HepG2 (cell line): Measurements from ENCODE around the gene GOLGA6L1. TPM values are rescaled to one million over a fixed set of nuclear protein-coding genes. Genes with fewer than 3 reads are reported as not detected.
A peak's percentile ranks its signal among the peaks of the same experiment; 100 is the strongest.
"Not testable (repeated sequence)": the region's sequence is repeated elsewhere in the genome, so short reads cannot be mapped to it uniquely, and the experiment has no call there.

Experiments used
- ATAC-seq: fragments of 200-7000 bp; cut with Tn5 transposase; 3 replicates; pipeline ENCODE4 v1.9.1; 2020; ENCODE audit warnings: mild to moderate bottlenecking, moderate library complexity
- BruUV-seq: library from RNA; stranded (reverse); fragments of 400-500 nt; replicated peaks from 2 replicates; lab custom pipeline; 2021; lab: Mats Ljungman, UMichigan
- CTCF ChIA-PET: fragments of 300-600 bp; formaldehyde crosslinking; extraction: SDS; loops from one replicate; lab custom pipeline; 2021; ENCODE audit warnings: low total read pairs, inconsistent platforms, low intra/inter-chr PET ratio; lab: Yijun Ruan, JAX
- POLR2A ChIA-PET: fragments of 350-600 bp; sonication (Branson Sonifier 250); formaldehyde crosslinking; loops from one replicate; lab custom pipeline; 2020; ENCODE audit warnings: antibody characterized with exemption, inconsistent platforms; lab: Yijun Ruan, JAX
- DNase-seq: peaks from one replicate; pipeline ENCODE4 v3.0.0-alpha.2; 2015; ENCODE audit warnings: low spot score
- FAIRE-seq: peaks from 3 replicates; lab custom pipeline; 2011; peaks lifted over from hg19 to GRCh38; lab: Jason Lieb, UNC
- H2AFZ ChIP-seq: one replicate; pipeline ENCODE4 v1.6.1; 2011; ENCODE audit warnings: low read length, inconsistent platforms
- H3K27ac ChIP-seq: fragments of 300-600 bp; 3 replicates; pipeline ENCODE4 v1.8.0; 2011; ENCODE audit warnings: mixed run types, mild to moderate bottlenecking, mixed read lengths, low read length, inconsistent platforms; ENCODE audit not compliant: insufficient read depth; ENCODE audit errors: extremely low read length
- H3K27me3 ChIP-seq, 2 experiments: fragments of 200-600 bp in 1 of 2; 2 replicates in 1 of 2; 3 replicates in 1 of 2; pipeline versions ENCODE4 v1.6.0 to v1.8.0; 2011; ENCODE audit warnings: low read length in 2 of 2, mild to moderate bottlenecking in 2 of 2, moderate library complexity in 2 of 2, inconsistent platforms in 1 of 2; ENCODE audit not compliant: insufficient read depth in 2 of 2, control insufficient read depth in 1 of 2
- H3K36me3 ChIP-seq, 2 experiments: fragments of 200-600 bp in 1 of 2; replicated peaks in 1 of 2; 2 replicates in 1 of 2; 3 replicates in 1 of 2; pipeline versions ENCODE4 v1.5.1 to v1.8.0; 2011; ENCODE audit warnings: low read length in 2 of 2, inconsistent platforms in 1 of 2; ENCODE audit not compliant: insufficient read depth in 2 of 2, control insufficient read depth in 1 of 2
- H3K4me1 ChIP-seq: 2 replicates; pipeline ENCODE4 v1.5.1; 2012; ENCODE audit warnings: low read length, inconsistent platforms; ENCODE audit not compliant: insufficient read depth
- H3K4me2 ChIP-seq: 2 replicates; pipeline ENCODE4 v1.6.0; 2011; ENCODE audit warnings: low read depth, low read length, inconsistent platforms
- H3K4me3 ChIP-seq, 3 experiments: fragments of 200-600 bp in 1 of 3; sonication (generic), shearing (Covaris generic) in 1 of 3; replicated peaks in 1 of 3; 2 replicates each; pipeline ENCODE4 v1.5.1; 2011 to 2016; ENCODE audit warnings: low read length in 3 of 3, inconsistent platforms in 2 of 3, low read depth in 2 of 3, mild to moderate bottlenecking in 2 of 3, control low read depth in 1 of 3, mixed read lengths in 1 of 3; ENCODE audit not compliant: insufficient read depth in 1 of 3
- H3K79me2 ChIP-seq: one replicate; pipeline ENCODE4 v1.6.1; 2011; ENCODE audit warnings: low read length, inconsistent platforms; ENCODE audit not compliant: insufficient read depth
- H3K9ac ChIP-seq: 2 replicates; pipeline ENCODE4 v1.6.0; 2011; ENCODE audit warnings: mild to moderate bottlenecking, low read depth, low read length, inconsistent platforms; ENCODE audit not compliant: insufficient read depth
- H3K9me3 ChIP-seq: 2 replicates; pipeline ENCODE4 v1.5.1; 2012; ENCODE audit warnings: mild to moderate bottlenecking, low read length
- H4K20me1 ChIP-seq: 2 replicates; pipeline ENCODE4 v1.6.0; 2011; ENCODE audit warnings: inconsistent platforms, mild to moderate bottlenecking, low read length, moderate library complexity; ENCODE audit not compliant: insufficient read depth
- FOXA1 ChIP-seq, 2 experiments: fragments of 450-650 bp in 1 of 2; sonication (generic) in 1 of 2; formaldehyde crosslinking in 1 of 2; IDR thresholded peaks; 2 replicates each; pipeline versions ENCODE4 v1.4.0 to v1.6.1; 2016 to 2020; ENCODE audit warnings: missing genetic modification reagents in 1 of 2
- FOXA3 ChIP-seq: IDR thresholded peaks from 2 replicates; pipeline ENCODE4 v1.6.1; 2016; ENCODE audit warnings: missing genetic modification reagents, missing compliant biosample characterization
- GATAD2A ChIP-seq: IDR thresholded peaks from 2 replicates; pipeline ENCODE4 v1.6.1; 2016
- NR3C1 ChIP-seq: sonication (generic); formaldehyde crosslinking; IDR thresholded peaks from 2 replicates; pipeline ENCODE4 v1.4.0; 2020; ENCODE audit warnings: missing genetic modification reagents
- PITX1 ChIP-seq: sonication (generic); formaldehyde crosslinking; IDR thresholded peaks from 2 replicates; pipeline ENCODE4 v1.5.1; 2020; ENCODE audit warnings: mild to moderate bottlenecking, missing genetic modification reagents
- SOX13 ChIP-seq, 3 experiments: fragments of 450-650 bp in 1 of 3; sonication (generic) in 1 of 3; formaldehyde crosslinking in 1 of 3; IDR thresholded peaks in 2 of 3; conservative IDR thresholded peaks in 1 of 3; 2 replicates each; pipeline versions ENCODE4 v1.5.0 to v1.6.1; 2016 to 2020; ENCODE audit warnings: antibody characterized with exemption in 1 of 3, mild to moderate bottlenecking in 1 of 3, missing compliant biosample characterization in 1 of 3, missing genetic modification reagents in 1 of 3, moderate library complexity in 1 of 3
- SOX5 ChIP-seq: IDR thresholded peaks from 2 replicates; pipeline ENCODE4 v1.6.1; 2016; ENCODE audit warnings: borderline replicate concordance
- WGBS: methylation state at CpG from one replicate; pipeline ENCODE4 v1.1.6; 2017; ENCODE audit warnings: low lambda C conversion rate; 5-methylcytosine and 5-hydroxymethylcytosine counted together
- in situ Hi-C: cut with HindIII; loops from 2 replicates; pipeline ENCODE4 v1.10.0; 2017; ENCODE audit warnings: low pct_unique_long_range_greater_than_20kb; ENCODE audit not compliant: extremely low pct_ligation_motif_present
- intact Hi-C: fragments of 100-400 bp; cut with micrococcal nuclease; formaldehyde crosslinking; loops from one replicate; pipeline ENCODE4 v1.10.0; 2022; ENCODE audit not compliant: unreplicated experiment
- polyA plus RNA-seq, 8 experiments: library from polyadenylated mRNA; depleted of rRNA in 3 of 8; stranded (reverse) in 7 of 8; unstranded in 1 of 8; fragments of >200 nt; fragmentation: Illumina TruSeq in 4 of 8; extraction: Trizol in 4 of 8; gene quantifications; 2 replicates each; pipeline versions ENCODE4 v1.2.1 to v1.2.3, GENCODE V29; 2011 to 2016; ENCODE audit warnings: low read depth in 4 of 8, missing spikeins in 1 of 8, mixed read lengths in 1 of 8; ENCODE audit not compliant: insufficient read depth in 1 of 8
- total RNA-seq, 5 experiments: library from RNA; depleted of rRNA; stranded (reverse); fragments of >200 nt; fragmentation: Illumina TruSeq; extraction: Trizol; gene quantifications; 2 replicates each; pipeline ENCODE4 v1.2.3, GENCODE V29; 2016; ENCODE audit warnings: low read depth in 1 of 5
- TF ChIP-seq, protein P1 (sequence below): IDR thresholded peaks from 2 replicates; pipeline ENCODE4 v1.4.0; 2020; ENCODE audit warnings: mild to moderate bottlenecking, missing genetic modification reagents
- TF ChIP-seq, protein P2 (sequence below), 2 experiments: sonication (generic) in 1 of 2; formaldehyde crosslinking in 1 of 2; IDR thresholded peaks; 2 replicates each; pipeline versions ENCODE4 v1.4.0 to v1.6.1; 2016 to 2020; ENCODE audit warnings: borderline replicate concordance in 1 of 2, low read depth in 1 of 2, mild to moderate bottlenecking in 1 of 2, missing genetic modification reagents in 1 of 2

The GOLGA6L1 gene
- total and polyA plus RNA-seq, 2 of the 13 experiments (the other 11 are each of a cell fraction or from before 2014, with no cell fraction given) = not detected

DNA sequence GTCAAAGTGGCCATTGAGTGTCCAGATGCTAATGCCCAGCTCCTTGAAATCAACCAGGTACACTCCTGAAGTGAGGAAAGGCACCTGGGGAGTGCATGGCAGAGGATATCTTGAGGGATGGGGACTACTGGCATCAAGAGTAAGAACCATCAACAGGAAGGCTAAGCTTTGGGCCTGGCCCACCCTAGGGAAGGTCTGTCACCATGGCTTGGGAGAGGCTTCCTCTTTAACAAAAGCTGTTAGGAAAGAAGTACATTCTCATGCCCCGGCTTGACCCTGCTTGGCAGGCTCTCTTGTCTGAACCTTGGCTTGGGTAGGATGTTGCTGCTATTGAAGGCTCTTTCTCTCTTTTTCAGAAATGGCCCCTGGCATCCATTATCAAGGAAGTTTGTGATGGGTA lies 53.5 kb downstream of the GOLGA6L1 start (continued):
- no peak for TF ChIP-seq NR3C1 (CRISPR knock-in tag)
- TF ChIP-seq, all 625 proteins: peak for 0

DNA sequence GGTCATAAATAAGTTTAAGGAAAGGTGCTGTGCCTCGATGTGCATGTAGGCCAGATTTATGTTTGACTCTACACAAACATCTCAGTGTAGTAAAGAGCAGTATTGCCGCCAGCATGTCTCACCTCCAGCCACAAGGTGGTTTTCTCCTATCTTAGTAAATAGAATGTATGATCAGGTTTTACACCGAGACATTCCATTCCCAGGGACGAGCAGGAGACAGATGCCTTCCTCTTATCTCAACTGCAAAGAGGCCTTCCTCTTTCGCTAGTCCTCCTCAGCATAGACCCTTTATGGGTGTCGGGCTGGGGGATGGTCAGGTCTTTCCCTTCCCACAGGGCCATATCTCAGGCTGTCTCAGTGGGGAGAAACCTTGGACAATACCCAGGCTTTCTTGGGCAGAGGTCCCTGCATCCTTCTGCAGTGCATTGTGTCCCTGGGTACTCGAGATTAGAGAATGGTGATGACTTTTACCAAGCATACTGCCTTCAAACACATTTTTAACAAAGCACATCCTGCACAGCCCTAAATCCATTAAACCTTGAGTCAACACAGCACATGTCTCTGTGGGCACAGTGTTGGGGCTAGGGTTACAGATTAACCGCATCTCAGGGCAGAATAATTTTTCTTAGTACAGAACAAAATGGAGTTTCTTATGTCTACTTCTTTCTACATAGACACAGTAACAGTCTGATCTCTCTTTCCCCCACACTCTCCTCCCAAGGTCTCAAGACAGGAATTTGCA lies 54.5 kb downstream of the GOLGA6L1 start:
- H3K27ac ChIP-seq; ATAC-seq; H3K36me3 ChIP-seq; FAIRE-seq; POLR2A ChIA-PET; BruUV-seq; H3K9ac ChIP-seq; H4K20me1 ChIP-seq; H2AFZ ChIP-seq; H3K27me3 ChIP-seq; H3K9me3 ChIP-seq; H3K4me3 ChIP-seq; in situ Hi-C loops; CTCF ChIA-PET; H3K79me2 ChIP-seq; TF ChIP-seq FOXA1, SOX13 (IDR thresholded peaks at IDR 0.05): not testable (repeated sequence)
- Histone ChIP-seq H3K4me2 (peak overlapping the region; percentile 23; the same call in 1 of the 2 replicates), H3K4me1 (peaks cover 24% of the 10 kb centered on the region)
- WGBS = 8% methylated on average over 8 of the region's 8 CpGs
- intact Hi-C loops = loop anchor here (2.0 kb wide), 1 partner anchor 43 kb away; the partner anchor contains the start of gene TUBGCP5
- TF ChIP-seq SOX5 (CRISPR knock-in tag) (peak; percentile 34; the same call in 1 of the 2 replicates), FOXA1 (CRISPR knock-in tag; IDR thresholded peaks at IDR 0.05) (peak; percentile 61), FOXA3 (CRISPR knock-in tag) (peak; percentile 32; the same call in 1 of the 2 replicates), SOX13 (CRISPR knock-in tag; conservative IDR thresholded peaks at IDR 0.05 in 1 of 2, IDR thresholded peaks at IDR 0.05 in 1 of 2) (peak in 1 of 2 experiments; percentile 61; a peak in 2 of 4 replicates), PITX1 (peak; percentile 94), GATAD2A (CRISPR knock-in tag) (0 out of 2 replicates have a peak, but pooled peaks have one; percentile 19)
- TF ChIP-seq, protein P1, sequence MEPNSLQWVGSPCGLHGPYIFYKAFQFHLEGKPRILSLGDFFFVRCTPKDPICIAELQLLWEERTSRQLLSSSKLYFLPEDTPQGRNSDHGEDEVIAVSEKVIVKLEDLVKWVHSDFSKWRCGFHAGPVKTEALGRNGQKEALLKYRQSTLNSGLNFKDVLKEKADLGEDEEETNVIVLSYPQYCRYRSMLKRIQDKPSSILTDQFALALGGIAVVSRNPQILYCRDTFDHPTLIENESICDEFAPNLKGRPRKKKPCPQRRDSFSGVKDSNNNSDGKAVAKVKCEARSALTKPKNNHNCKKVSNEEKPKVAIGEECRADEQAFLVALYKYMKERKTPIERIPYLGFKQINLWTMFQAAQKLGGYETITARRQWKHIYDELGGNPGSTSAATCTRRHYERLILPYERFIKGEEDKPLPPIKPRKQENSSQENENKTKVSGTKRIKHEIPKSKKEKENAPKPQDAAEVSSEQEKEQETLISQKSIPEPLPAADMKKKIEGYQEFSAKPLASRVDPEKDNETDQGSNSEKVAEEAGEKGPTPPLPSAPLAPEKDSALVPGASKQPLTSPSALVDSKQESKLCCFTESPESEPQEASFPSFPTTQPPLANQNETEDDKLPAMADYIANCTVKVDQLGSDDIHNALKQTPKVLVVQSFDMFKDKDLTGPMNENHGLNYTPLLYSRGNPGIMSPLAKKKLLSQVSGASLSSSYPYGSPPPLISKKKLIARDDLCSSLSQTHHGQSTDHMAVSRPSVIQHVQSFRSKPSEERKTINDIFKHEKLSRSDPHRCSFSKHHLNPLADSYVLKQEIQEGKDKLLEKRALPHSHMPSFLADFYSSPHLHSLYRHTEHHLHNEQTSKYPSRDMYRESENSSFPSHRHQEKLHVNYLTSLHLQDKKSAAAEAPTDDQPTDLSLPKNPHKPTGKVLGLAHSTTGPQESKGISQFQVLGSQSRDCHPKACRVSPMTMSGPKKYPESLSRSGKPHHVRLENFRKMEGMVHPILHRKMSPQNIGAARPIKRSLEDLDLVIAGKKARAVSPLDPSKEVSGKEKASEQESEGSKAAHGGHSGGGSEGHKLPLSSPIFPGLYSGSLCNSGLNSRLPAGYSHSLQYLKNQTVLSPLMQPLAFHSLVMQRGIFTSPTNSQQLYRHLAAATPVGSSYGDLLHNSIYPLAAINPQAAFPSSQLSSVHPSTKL (CRISPR knock-in tag) = peak; percentile 35; the same call in 1 of the 2 replicates
- TF ChIP-seq, protein P2, sequence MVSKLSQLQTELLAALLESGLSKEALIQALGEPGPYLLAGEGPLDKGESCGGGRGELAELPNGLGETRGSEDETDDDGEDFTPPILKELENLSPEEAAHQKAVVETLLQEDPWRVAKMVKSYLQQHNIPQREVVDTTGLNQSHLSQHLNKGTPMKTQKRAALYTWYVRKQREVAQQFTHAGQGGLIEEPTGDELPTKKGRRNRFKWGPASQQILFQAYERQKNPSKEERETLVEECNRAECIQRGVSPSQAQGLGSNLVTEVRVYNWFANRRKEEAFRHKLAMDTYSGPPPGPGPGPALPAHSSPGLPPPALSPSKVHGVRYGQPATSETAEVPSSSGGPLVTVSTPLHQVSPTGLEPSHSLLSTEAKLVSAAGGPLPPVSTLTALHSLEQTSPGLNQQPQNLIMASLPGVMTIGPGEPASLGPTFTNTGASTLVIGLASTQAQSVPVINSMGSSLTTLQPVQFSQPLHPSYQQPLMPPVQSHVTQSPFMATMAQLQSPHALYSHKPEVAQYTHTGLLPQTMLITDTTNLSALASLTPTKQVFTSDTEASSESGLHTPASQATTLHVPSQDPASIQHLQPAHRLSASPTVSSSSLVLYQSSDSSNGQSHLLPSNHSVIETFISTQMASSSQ (IDR thresholded peaks at IDR 0.05; ENCODE audit: low read depth) = not testable (repeated sequence)
- TF ChIP-seq, protein P2 (CRISPR knock-in tag; IDR thresholded peaks at IDR 0.05; ENCODE audit: borderline replicate concordance) = peak; percentile 42; the same call in 1 of the 2 replicates
- peak; percentile 5 for DNase-seq
